DMS153 (cell line): ENCODE results near the gene VSTM2L.
A peak's percentile ranks its signal among the peaks of the same experiment; 100 is the strongest.

Experiments
- DNase-seq: peaks from one replicate; lab custom pipeline; 2025; lab: John Stamatoyannopoulos, UW

The VSTM2L gene

GRCh38 chr20:37987602-37988290, 84.8 kb downstream of the VSTM2L start:
- no peak for DNase-seq

- no peak for DNase-seq
Measured at GRCh38 chr20:37988306-37988954, 85.5 kb downstream of the VSTM2L start.

- no peak for DNase-seq
Measured at GRCh38 chr20:37989601-37990295, 86.8 kb downstream of the VSTM2L start.

GRCh38 chr20:37990571-37991151, 87.7 kb downstream of the VSTM2L start:
- DNase-seq, result peak; percentile 65

- DNase-seq, result no peak
Measured at GRCh38 chr20:37991157-37991866, 88.4 kb downstream of the VSTM2L start.

- DNase-seq, result no peak
Measured at GRCh38 chr20:37991908-37992307, 89.0 kb downstream of the VSTM2L start.

GRCh38 chr20:37992802-37993409, 90.0 kb downstream of the VSTM2L start:
- DNase-seq, result no peak

GRCh38 chr20:37994512-37994911, 91.6 kb downstream of the VSTM2L start:
- no peak for DNase-seq
